GM18517 (cell line): ENCODE data around the gene ATP13A4.
"Not testable (repeated sequence)": the region's sequence is repeated elsewhere in the genome, so short reads cannot be mapped to it uniquely, and the experiment has no call there.

Experiments
- ATAC-seq: cut with Tn5 transposase; IDR thresholded peaks from one replicate; pipeline ENCODE4 v1.9.1; 2021; ENCODE audit warnings: mild to moderate bottlenecking, moderate library complexity; ENCODE audit not compliant: unreplicated experiment

Gene ATP13A4

DNA sequence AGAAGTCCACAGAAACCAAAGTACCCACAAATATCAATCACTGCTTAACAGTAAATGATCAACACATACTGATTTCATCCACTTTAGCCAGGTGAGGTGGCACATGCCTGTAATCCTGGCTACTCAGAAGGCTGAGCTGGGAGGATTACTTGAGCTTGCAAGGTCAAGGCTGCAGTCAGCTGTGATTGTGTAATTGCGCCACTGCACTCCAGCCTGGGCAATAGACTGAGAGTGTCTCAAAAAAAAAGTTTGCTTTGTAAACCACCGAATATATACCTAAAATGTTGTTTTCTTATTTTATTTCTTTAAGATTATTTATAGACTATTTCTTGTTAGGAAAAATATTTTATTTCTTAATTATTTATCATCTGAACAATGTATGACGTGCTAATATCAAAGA lies 8.7 kb upstream of the ATP13A4 start:
- no peak for ATAC-seq

DNA sequence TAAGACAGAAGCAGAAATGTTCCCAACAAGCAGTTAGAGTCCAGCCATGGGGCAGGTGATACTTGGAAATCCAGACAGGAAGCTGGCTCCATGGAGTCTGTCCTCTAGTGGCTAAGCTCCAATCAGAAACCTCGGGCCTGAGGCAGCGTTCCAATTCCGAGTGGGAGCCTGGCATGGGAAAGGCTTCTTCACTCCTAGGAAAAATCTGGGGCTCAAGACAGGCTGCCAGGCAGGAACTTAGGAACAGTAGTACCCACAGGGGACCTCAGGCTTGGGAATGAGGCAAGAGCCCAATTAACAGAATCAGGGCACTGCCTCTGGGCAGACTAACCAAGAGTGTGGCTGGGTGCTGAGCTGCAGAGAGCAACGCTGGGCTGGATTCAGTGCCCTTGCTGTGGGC lies 6.2 kb upstream of the ATP13A4 start:
- ATAC-seq: no peak

DNA sequence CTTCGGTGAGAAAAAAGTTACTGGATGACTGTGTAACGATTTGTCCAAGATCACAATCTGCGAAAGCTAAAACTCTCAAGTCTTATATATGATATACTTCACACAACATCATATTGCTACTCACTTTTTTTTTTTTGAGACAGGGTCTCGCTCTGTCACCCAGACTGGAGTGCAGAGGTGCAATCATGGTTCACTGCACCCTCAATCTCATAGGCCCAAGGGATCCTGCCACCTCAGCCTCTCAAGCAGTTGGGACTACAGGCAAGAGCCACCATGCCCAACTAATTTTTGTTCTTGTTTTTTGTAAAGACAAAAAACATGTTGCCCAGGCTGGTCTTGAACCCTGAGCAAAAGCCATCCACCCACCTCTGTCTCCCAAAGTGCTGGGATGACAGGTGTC lies 5.4 kb upstream of the ATP13A4 start:
- no peak for ATAC-seq

DNA sequence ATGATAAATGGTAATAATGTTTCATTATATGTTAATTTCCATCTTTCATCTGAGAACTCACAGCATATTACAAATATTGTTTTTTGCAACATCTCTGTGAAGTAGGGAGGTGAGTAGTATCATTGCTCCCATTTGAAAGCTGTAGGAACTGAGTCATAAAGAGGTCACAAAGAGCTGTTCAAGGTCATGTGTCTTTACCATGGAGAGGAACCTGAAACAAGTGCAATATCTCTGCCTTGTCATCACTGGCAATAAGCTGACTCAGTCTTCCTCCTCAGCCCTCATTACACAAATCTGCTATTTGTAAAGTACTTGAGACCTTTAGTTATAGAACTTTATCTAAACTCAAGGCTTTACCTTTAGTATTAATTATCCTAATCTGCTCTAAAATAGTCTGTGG lies 4.4 kb upstream of the ATP13A4 start:
- ATAC-seq: no peak

DNA sequence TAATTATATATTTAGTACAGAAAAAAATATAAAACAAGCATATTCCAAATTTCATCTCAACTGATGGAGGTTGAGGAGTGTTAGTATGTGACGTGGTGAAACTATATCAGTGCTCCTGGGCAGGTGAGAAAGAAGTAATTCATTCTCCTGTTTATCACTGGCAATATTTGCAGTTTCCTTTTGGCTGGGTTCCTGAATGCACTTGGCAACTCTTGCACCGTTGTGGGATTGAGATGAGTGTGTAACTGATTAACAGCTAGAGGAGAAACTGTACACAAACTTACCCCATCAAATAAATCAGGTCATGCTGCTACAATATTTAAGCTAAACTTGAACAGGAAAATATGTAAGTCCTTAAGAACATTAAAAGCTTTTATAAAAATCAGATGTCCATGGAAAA lies 2.1 kb upstream of the ATP13A4 start:
- ATAC-seq: no peak

DNA sequence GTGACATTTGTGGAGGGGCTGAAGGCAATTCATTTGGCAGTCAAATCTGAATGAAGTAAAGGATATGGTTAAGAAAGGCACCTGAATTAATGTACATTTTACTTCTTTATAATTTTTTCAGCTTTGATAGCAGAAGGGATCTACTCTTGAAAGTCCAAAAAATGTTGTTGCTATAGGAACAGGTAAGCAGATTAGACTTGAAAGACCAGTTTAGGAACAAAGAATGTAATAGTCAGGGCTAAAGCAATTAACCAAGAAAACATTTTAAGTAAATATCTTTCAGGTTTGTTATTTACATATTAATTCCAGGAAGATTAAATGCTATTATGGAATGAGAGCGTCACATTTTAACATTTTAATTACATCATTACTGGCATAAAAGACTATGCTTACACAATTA lies 1.1 kb downstream of the ATP13A4 start:
- no peak for ATAC-seq

DNA sequence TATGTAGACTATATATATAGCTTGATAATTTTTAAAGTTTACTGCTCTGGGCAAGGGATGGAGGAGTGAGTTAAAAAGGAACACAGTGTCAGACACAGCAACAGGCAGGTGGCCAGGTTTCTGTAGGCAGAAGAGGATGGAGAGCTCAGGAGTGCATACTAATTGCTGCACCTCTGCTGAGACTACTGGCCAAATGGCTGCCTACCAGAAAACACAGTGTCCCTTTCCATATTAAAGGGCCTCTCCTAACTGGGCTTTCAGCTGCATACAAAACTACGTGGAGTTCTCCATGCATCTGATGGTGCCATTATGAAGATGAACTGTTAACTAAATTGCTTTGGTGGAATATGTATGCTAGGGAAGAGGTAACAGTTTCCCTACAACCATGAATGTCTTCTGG lies 1.8 kb downstream of the ATP13A4 start:
- no peak for ATAC-seq

DNA sequence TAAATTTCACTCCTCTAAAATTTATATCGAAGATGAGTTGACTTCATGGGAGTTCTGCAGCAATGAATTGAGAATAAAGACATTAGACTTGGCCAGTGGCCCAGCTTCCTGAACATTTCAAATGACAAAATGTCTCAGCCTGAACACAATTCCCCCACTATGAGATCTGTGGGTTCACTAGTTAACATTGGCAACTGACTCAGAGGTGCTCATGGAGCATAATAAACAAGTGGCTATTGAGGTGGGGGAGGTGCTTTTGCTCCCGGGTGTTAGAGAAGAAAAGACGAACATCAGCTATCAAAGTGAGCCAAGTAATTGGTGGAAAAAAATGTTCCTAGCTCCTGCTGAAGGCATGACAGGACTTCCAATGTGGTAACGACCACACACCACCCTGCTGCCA lies 6.3 kb downstream of the ATP13A4 start:
- ATAC-seq: no peak

DNA sequence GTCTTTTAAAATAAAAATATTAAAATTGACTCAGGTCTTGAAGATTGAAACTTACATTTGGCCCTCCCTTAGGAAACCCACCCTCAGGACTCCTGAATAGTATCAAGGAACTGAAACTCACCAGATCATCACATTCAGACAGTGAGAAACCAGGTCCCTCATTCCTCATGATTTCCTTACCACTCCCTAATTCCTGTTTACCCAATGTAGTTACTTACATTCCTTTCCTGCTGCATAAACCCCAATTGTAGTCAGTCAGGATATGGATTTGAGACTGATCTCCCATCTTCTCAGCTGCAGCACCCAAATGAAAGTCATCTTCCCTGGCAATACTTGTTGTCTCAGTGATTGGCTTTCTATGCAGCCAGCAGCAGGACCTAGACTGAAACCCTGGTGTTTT lies 8.6 kb downstream of the ATP13A4 start:
- ATAC-seq: no peak

DNA sequence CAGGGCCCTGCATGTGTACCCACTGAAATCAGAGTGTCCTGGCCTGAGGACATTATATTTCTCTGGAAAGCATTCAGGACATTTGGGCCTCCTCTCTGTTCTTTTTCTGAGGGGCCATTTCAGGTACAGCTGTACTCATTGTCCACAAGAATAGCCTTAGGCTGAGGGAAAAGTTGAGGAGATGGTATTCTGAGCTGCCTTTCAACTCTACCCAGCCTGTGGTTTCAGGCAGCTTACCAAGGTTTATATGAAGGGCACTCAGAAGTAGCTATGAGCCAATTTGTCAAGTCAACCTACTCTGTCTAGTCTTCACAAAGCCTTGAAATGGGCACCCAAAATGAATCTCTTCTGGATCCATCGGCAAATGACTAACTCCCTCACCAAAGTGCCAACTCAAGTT lies 9.4 kb downstream of the ATP13A4 start:
- ATAC-seq: no peak

DNA sequence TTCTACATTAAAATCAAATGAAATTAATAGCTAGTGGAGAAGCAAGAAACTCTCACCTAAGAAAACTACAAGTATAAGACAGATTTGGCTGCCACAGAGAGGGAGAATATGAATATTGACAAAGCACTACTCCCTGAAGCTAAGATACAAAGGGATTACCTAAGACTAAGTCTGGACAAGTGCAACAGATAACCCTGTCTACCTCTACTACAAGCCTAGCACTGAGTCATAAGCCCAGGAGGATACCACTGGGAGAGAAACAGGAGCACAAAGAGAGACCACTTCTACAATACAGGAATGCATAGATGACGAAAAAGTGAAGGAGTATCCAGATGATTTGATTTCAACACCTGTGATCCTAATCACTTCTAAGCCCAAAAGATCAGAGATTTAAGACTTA lies 10.4 kb downstream of the ATP13A4 start:
- no peak for ATAC-seq

DNA sequence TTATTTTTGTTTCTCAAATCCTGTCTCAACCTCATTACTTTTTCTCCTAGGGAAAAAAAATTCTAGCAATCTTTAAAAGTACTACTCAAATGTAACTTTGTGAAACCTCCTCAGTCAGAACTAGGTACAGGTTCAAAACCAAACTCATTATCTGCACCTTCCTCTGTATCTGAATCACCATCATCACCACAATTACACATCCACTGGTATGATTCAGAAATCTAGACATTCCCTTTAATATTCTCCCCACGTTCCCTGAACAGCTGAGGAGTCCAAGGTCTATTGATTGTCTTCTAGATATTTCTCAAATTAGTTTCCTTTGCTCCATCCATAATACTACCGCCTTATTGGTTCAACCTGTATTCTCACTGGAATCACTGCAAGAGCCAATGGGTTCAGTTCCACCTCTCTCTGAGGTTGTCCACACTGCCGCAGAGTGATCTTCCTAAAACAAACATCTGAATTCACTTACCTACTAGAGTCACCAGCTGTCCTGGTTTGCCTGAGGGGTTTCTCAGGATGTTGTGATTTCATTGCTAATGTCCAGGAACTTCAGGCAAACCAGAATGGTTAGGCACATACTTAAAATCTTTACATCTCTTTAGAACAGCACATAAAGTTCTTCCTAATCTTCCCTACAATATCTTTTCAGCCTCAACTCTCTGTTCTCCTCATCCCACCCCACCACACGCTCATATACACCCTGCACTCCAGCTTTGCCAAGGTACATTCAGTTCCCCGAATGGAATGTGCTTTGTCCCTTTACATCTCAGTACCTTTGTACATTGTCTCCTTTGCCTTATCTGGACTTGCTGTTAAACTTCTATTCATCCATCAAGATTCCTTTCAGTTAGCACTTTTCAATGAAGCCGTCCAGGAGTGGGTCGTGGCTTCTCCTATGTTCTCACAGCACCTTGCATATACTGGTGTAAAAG lies 24.2 kb downstream of the ATP13A4 start:
- ATAC-seq: no peak

DNA sequence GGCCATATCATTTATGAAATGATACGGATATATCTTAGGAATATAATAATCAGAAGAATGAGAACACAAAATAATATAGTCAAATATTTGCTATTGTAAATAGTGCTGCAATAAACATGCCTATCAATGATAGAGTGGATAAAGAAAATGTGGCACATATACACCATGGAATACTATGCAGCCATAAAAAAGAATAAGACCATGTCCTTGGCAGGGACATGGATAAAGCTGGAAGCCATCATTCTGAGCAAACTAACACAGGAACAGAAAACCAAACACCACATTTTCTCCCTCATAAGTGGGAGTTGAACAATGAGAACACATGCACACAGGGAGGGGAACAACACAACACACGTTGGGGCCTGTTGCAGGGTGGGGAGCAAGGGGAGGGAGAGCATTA lies 28.6 kb downstream of the ATP13A4 start:
- ATAC-seq: not testable (repeated sequence)

DNA sequence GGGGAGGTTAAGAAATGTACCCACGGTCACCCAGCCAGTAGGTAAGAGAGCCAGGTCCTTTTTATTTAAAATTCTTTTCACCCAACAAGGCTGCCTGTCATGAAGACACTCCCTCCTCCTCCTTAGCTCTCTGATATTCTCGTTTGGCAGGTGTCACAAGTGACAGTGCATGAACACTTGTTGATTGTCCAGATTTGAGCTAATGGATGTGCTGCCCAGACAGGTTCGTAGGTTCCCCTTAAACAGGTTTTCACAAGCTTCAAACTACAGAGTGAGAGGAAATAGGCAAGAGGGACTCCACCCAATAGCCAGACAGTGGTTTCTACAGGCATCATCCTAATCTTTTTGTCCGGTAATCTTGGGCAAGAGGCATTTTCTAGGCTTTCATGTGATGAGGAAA lies 32.2 kb downstream of the ATP13A4 start:
- no peak for ATAC-seq

DNA sequence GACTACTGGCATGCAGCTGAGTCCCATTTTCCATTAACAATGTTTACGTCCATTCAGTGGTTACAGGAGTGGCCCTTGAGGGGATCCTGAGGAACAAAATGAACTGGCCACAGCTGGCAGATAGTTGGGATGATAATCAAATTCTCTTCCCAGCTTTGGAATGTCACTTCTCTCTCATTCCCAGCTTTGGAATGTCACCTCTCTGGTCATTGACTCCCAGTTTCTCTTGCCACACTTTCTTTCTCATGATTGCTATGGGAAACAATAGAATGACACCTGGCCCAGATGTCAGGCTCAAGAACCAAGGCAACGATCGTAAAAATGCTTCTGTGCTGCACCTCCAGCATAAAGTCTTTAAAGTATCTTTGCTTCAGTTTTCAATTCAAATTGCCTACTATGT lies 34.0 kb downstream of the ATP13A4 start:
- no peak for ATAC-seq

DNA sequence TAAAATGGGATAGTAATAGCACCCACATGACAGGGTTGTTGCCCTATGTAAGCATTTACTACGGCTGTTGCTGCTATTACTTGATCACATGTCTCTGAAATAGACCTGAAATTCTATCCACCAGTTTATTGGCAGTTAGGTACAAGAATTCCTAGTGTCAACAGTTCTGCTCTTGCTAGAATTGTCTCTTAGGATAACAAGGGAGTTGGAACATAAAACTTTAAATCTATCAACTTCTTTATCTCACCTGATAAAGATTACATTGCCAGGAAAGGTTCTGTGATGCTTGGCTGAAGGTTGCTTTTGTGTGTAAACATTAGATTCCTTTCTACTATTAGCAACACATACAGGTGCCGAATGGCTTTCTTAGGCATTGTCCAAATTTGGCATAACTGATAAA lies 38.7 kb downstream of the ATP13A4 start:
- ATAC-seq: no peak

DNA sequence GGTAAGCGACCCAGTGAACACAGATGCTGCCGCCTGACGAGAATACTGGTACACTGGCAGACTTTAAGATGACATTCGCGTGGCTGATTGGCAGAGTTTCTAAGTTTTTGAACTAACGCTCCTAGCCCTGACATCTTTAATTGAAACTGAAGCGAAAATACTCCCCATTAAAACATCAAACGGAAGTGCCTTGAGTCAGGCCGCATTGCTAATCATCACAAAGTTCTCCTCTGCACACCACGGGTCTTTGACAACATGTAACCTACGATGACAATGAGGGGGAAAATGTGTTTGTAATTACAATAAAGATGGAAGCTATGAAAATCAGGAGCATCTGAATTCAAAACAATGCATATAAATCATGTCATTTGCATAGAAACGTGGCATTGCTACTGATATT lies 44.5 kb downstream of the ATP13A4 start:
- ATAC-seq: no peak

DNA sequence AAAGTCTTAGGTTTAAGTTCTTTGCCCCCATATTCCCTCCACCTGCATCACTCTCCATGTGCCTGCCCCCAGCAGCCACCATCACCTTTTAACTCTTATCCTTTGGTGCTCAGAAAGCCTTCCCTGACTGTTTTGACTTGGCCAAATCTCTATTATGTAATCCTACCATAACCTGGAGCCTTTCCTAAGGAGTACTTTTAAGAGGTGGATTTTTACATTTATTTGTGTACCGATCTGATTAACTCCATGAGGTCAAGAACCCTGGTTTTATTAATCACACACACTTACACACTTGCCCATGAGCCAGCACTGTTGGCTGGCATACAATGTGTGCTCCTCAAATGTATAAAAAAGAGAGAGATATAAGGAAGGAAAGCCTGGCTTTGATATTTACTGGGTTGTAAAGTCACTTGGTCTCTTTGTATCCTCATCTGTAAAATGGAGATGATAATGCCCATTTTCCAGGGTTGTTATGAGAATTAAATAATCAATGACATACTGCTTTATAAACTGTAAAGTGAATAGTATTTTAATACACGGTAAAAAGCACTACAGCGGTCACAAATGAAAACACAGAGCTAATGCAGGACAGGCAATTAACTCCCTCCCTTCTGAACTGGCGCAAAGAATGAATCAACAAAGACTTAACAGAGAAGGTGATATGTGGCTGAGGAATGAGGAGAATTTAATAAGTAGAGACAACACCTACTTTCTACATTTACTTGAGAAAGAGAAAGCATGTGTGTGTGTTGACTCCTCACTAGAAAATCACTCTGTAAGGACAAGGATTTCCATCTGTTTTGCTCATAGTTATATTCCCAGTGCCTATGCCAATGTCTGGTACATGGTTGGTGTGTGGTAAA lies 45.4 kb downstream of the ATP13A4 start:
- no peak for ATAC-seq

DNA sequence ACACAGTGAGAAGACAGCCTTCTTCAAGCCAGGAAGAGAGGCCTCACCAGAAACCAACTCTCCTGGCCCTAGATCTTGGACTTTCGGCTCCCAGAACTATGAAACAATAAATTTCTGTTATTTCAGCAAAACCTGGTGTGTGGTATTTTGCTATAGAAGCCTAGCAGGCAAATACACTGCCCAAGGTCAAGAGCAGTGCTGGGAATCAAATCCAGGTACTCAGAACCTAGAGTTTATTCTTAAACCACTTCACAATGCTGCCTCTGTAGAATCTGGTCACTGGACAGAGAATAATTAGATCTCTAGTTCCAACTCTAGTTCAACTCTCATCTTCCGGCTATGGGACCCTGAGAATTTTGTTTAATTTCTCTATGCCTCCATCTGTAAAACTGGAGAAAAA lies 46.6 kb downstream of the ATP13A4 start:
- ATAC-seq: no peak

DNA sequence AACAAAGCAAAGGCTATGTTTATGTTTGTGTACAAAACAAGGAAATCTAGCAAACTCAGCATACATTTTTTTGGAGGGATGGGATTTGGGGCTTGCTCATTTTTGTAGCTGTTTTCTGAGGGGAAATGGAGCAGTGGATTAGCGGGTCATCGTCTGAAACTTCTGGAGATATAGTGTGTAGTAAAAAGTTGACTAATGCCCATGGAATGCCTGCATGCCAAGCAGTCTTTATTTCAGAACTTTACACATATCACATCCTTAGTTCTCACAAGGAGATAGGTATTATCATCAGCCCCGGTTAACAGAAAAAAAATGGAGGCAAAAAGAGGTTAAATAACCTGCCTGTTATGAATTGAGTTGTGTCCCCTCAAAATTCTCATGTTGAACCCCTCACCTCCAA lies 47.1 kb downstream of the ATP13A4 start:
- ATAC-seq: no peak

DNA sequence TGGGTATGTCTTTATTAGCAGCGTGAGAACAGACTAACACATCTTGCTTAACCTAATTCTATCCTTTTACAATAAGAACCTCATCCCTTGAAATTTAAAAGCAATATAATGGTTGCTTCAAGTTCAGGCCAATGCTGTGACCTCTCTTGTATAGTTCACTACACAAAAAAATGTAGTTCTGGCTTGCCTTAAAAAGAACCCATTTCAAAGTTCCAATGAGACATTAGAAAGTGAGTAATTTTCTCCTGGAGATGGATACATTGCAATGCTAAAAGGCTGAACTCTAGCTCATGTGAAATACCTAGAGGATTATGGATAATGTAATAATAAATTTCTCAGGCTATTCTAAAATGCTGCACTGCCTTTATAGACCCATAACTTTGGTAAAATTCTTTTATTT lies 47.8 kb downstream of the ATP13A4 start:
- no peak for ATAC-seq

DNA sequence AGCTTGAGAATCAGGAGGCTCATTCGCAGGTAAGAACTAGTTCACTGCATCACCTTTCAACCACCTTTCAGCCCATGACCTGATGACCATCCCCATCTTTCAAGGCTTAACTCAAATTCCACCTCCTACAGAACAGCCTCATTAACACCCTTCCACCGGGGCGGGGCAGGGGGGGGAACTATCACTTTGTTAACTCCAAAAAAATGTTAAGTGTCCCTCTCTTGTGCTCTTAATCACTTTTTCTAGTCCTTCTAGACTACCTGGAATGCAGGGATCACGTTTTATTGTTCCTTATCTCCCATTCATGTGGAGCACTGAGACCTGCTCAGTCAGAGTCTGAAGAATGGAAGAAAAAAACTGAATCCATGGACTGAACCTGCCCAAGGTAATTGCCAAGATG lies 51.8 kb downstream of the ATP13A4 start:
- no peak for ATAC-seq
